HG02759 (cell line): ENCODE results near the gene OVAAL.

ENCODE experiments used
- ATAC-seq: cut with Tn5 transposase; IDR thresholded peaks from one replicate; pipeline ENCODE4 v1.9.1; 2021; ENCODE audit warnings: mild to moderate bottlenecking, moderate library complexity; ENCODE audit not compliant: unreplicated experiment

OVAAL gene

DNA sequence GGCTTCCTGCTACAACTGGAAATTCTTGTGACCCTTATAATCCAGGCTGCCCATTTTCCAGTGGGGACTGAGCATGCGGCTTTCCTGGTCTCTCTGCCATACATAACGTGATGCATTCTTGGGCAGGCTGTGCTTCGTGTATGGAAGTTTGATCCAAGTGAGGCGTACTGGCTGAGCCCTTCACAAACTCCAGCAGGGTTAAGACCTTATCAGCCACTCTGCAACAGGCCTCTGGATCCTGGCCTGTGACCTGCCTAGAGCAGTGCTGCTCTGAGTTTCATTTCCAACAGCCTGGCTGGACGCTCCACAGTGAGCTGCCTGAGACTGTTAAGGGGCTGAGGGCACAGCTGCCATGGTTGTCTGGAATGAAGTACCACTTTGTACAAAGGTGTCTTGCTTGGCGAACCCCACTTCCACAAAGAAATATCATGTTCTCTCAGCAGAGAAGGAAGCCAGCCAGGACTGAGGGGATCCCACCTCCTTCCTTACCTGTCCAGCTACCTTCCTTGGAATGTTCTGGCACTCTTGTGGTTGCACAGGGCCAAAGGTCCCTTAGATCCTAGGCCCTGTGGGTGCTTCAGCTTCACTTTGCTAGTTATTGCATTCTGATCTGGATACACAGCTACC lies 44.6 kb downstream of the OVAAL start:
- no peak for ATAC-seq

GRCh38 chr1:180603850-180604226 lies 45.1 kb downstream of the OVAAL start:
- no peak for ATAC-seq

GRCh38 chr1:180606155-180606554 lies 47.4 kb downstream of the OVAAL start:
- no peak for ATAC-seq

GRCh38 chr1:180609643-180610555 lies 51.1 kb downstream of the OVAAL start:
- no peak for ATAC-seq

GRCh38 chr1:180610556-180611015 lies 51.8 kb downstream of the OVAAL start:
- no peak for ATAC-seq

- no peak for ATAC-seq
Observed at GRCh38 chr1:180611016-180611930, 52.5 kb downstream of the OVAAL start.

GRCh38 chr1:180612632-180613031 lies 53.9 kb downstream of the OVAAL start:
- no peak for ATAC-seq

- ATAC-seq = no peak
Observed at GRCh38 chr1:180614730-180615129, 56.0 kb downstream of the OVAAL start.

DNA sequence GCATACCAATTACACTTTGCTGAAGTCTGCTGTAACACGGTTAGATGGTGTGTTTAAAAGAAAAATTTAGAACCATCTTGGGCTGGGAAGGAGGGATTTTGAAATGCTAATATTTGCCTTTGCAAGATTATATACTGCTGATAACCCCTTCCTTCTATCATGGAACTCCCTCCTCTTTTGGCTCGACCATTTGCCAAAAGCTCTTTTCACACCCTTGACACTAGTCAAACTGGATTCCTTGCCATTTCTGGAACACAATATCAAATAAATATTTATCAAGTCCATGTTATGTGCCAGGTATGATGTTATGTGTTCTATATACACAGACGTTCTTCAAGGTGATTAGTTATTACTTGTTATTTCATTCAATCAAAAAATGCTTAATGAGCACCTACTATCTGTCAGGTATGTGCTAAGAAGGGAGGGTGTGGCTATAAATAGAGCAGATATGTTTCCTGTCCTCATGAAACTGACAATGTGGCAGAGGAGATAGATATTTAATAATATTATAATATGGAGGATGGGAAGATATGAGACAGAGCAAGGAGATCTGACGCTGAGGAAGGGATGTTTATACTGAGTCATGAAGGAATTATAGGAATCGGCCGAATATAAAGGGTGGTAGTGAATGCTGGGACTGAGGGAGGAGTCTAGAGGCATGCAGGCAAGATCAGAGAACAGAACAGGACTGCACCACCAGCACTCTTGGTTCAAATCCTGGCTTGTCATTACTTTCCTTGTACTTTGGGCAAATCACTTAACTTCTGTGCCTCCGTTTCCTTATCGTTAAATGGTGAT lies 56.9 kb downstream of the OVAAL start:
- no peak for ATAC-seq
